ENCODE results near the gene EVX1. TPM values are rescaled to one million over a fixed set of nuclear protein-coding genes. Genes with fewer than 3 reads are reported as not detected.

EVX1 gene
- total RNA-seq, 1 experiment from 2014 or later: not detected

DNA sequence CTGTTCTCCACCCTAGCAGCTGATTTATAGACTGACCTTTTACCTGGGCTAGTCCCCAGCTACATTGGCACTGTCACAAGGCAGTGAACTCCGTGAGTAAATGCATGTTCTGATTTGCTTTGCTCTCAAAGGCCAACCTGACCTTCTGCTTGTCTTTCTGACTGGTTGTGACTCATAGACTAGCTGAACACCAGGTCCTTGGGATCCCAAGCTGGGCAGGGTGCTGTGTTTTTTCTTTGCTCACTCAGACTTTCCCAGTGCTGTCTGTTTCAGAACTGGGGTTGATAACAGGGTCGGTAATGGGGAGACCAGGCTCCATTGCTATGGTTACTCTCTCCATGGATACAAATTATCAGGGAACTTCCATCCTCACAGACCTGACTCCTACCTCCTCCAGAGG lies 35.0 kb downstream of the EVX1 start:
- Mint-ChIP-seq H3K4me3 (ENCODE audit: unreplicated experiment) (no peak overlapping the region), H3K4me1 (ENCODE audit: low read depth, unreplicated experiment) (no peaks in the 10 kb centered on the region), H3K27ac (ENCODE audit: unreplicated experiment) (no peak overlapping the region), H3K36me3 (ENCODE audit: insufficient read depth, unreplicated experiment) (no peaks in the 10 kb centered on the region), H3K27me3 (ENCODE audit: insufficient read depth, unreplicated experiment) (no peaks in the 10 kb centered on the region), H3K9me3 (ENCODE audit: unreplicated experiment) (no peaks in the 10 kb centered on the region)
- Histone ChIP-seq H3K4me1 (peaks cover 14% of the 10 kb centered on the region), H3K27me3 (replicated peaks; ENCODE audit: control insufficient read depth, insufficient read depth, low read length) (no peaks in the 10 kb centered on the region), H3K36me3 (ENCODE audit: control insufficient read depth, insufficient read depth, low read length) (no peaks in the 10 kb centered on the region), H3K9me3 (no peaks in the 10 kb centered on the region), H3K4me3 (ENCODE audit: low read depth, low read length) (no peak overlapping the region)
- no TSS peak for BruUV-seq (replicated peaks)
- ChIA-PET POLR2A (no interaction called here), CTCF (no interaction called here)
- peak; percentile 34 to 66 for DNase-seq
- intact Hi-C loops (cut with micrococcal nuclease; ENCODE audit: unreplicated experiment): no loop called here
- TF ChIP-seq, protein P1, sequence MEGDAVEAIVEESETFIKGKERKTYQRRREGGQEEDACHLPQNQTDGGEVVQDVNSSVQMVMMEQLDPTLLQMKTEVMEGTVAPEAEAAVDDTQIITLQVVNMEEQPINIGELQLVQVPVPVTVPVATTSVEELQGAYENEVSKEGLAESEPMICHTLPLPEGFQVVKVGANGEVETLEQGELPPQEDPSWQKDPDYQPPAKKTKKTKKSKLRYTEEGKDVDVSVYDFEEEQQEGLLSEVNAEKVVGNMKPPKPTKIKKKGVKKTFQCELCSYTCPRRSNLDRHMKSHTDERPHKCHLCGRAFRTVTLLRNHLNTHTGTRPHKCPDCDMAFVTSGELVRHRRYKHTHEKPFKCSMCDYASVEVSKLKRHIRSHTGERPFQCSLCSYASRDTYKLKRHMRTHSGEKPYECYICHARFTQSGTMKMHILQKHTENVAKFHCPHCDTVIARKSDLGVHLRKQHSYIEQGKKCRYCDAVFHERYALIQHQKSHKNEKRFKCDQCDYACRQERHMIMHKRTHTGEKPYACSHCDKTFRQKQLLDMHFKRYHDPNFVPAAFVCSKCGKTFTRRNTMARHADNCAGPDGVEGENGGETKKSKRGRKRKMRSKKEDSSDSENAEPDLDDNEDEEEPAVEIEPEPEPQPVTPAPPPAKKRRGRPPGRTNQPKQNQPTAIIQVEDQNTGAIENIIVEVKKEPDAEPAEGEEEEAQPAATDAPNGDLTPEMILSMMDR (IDR thresholded peaks at IDR 0.05; ENCODE audit: insufficient read depth in 1 of 2, low read depth in 1 of 2, low read length in 1 of 2, severe bottlenecking in 1 of 2, unreplicated experiment in 1 of 2): no peak

DNA sequence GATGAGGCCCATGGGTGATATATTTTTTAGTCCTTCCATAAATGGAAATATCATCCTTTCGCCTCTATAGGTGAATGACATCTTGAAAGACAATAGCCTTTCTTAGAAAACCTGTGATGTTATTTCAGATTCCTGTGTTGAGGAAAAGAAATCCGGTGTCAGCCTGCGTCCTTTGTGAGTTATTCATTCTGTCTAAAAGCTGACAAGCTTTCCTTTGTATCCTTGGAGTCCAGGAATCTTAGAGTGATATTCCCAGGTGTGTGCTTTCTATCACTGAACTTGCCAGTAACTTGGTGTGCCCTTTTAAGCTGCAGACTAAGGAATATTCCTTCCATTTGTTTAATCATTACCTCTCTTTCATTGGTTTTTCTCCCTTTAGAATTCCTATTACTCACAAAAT lies 41.0 kb downstream of the EVX1 start:
- H3K4me1 ChIP-seq: no peaks in the 10 kb centered on the region; the same call in 1 of the 2 replicates
- ChIA-PET CTCF (no interaction called here), POLR2A (no interaction called here)
- Mint-ChIP-seq H3K27ac (ENCODE audit: unreplicated experiment) (no peak overlapping the region), H3K36me3 (ENCODE audit: insufficient read depth, unreplicated experiment) (no peaks in the 10 kb centered on the region), H3K9me3 (ENCODE audit: unreplicated experiment) (no peaks in the 10 kb centered on the region), H3K27me3 (ENCODE audit: insufficient read depth, unreplicated experiment) (no peaks in the 10 kb centered on the region), H3K4me3 (ENCODE audit: unreplicated experiment) (no peak overlapping the region), H3K4me1 (ENCODE audit: low read depth, unreplicated experiment) (peaks cover 10% of the 10 kb centered on the region)
- no peaks in the 10 kb centered on the region for H3K36me3 ChIP-seq (ENCODE audit: control insufficient read depth, insufficient read depth, low read length)
- no peaks in the 10 kb centered on the region for H3K27me3 ChIP-seq (replicated peaks; ENCODE audit: control insufficient read depth, insufficient read depth, low read length)
- TF ChIP-seq, protein P1 (IDR thresholded peaks at IDR 0.05; ENCODE audit: insufficient read depth in 1 of 2, low read depth in 1 of 2, low read length in 1 of 2, severe bottlenecking in 1 of 2, unreplicated experiment in 1 of 2): no peak
- BruUV-seq (replicated peaks): no TSS peak
- DNase-seq: no peak
- no peak overlapping the region for H3K4me3 ChIP-seq (ENCODE audit: low read depth, low read length)
- H3K9me3 ChIP-seq: no peaks in the 10 kb centered on the region
- intact Hi-C loops (cut with micrococcal nuclease; ENCODE audit: unreplicated experiment): no loop called here

DNA sequence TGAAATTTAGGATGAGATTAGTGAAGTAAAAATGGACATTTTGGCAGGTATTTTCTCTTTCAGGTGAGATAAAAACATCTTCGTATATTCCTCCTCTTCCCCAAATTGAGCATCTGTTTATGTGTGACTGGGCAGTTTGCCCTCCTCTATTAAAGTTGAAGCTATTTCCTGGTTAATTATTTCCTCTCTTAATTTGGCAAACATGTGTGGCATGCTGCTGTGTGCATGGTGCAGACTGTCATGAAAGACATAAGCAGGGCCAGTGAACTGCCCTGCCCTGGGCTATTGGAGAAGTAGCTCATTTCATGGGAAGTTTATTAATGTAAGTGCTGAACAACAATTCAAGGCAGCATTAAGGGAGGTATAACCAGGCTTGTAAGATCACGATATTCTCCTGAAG lies 52.6 kb downstream of the EVX1 start:
- Mint-ChIP-seq H3K27me3 (ENCODE audit: insufficient read depth, unreplicated experiment) (no peaks in the 10 kb centered on the region), H3K36me3 (ENCODE audit: insufficient read depth, unreplicated experiment) (no peaks in the 10 kb centered on the region), H3K9me3 (ENCODE audit: unreplicated experiment) (no peaks in the 10 kb centered on the region), H3K4me3 (ENCODE audit: unreplicated experiment) (no peak overlapping the region), H3K4me1 (ENCODE audit: low read depth, unreplicated experiment) (no peaks in the 10 kb centered on the region), H3K27ac (ENCODE audit: unreplicated experiment) (no peak overlapping the region)
- H3K36me3 ChIP-seq (ENCODE audit: control insufficient read depth, insufficient read depth, low read length): no peaks in the 10 kb centered on the region
- H3K4me3 ChIP-seq (ENCODE audit: low read depth, low read length): no peak overlapping the region
- BruUV-seq (replicated peaks): no TSS peak
- TF ChIP-seq, protein P1 (IDR thresholded peaks at IDR 0.05; ENCODE audit: insufficient read depth in 1 of 2, low read depth in 1 of 2, low read length in 1 of 2, severe bottlenecking in 1 of 2, unreplicated experiment in 1 of 2): no peak
- DNase-seq: no peak
- no peaks in the 10 kb centered on the region for H3K4me1 ChIP-seq
- intact Hi-C loops (cut with micrococcal nuclease; ENCODE audit: unreplicated experiment): no loop called here
- ChIA-PET CTCF (interaction anchor here (0.7 kb wide), 2 partner anchors 156 to 596 kb away, joined by 4 read pairs; no protein-coding TSS in a partner anchor), POLR2A (no interaction called here)
- H3K9me3 ChIP-seq: no peaks in the 10 kb centered on the region
- H3K27me3 ChIP-seq (replicated peaks; ENCODE audit: control insufficient read depth, insufficient read depth, low read length): no peaks in the 10 kb centered on the region

Measured in Caco-2 (cell line).